ENCODE data around the gene CPPED1.

GRCh38 chr16:12700161-12700560 lies 103.5 kb downstream of the CPPED1 start:
- no peak for TF ChIP-seq CTCF (IDR thresholded peaks at IDR 0.05)
- no peak for TF ChIP-seq POLR2A (IDR thresholded peaks at IDR 0.05)
